HG03108 (cell line): ENCODE measurements around the gene AGBL5.

Experiments used
- ATAC-seq: cut with Tn5 transposase; IDR thresholded peaks from one replicate; pipeline ENCODE4 v1.9.1; 2021; ENCODE audit warnings: moderate library complexity; ENCODE audit not compliant: unreplicated experiment

AGBL5 gene

GRCh38 chr2:27050996-27051901 lies at the start of gene AGBL5:
AGBL5 (plus strand) TSS chr2:27051668; CDS start chr2:27052959, 1,291 bp downstream.
- ATAC-seq, result peak; percentile 69

DNA sequence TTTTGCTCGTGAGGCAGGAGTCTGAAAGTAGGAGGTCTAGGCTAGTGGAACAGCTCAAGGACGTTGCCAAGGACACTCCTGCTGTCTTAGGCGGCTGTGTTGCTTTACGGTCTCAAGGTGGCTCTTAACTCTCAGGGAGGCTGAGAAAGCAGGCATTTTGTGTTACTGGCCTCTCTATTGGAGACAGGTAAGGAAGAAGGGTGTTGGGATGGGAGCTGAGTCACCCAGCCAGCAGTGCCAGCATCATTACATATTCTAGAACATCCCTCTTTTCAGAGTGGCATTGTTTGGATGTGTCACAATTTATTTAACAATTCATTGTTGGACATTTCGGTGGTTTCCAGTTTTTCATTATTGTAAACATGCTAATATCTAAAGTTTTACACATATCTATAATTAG lies 49.5 kb upstream of the AGBL5 start:
- ATAC-seq, result no peak

DNA sequence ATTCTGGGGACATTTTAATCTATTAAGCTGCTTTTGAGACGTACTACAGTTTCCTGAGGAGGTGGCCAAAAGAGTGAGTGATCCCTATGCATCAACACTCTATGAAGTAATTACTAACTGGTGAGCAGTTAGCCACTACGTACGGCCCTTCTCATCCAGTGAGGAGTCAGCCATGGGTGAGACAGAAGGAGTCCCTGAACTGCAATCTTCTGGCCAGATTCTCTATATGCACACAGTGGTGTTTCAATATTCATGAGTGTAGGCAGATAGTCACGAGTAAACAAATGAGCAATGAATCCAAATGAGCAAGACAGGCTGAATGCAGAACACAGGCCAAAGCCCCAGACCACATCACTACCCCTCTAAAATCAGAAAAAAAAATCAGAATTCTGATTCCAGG lies 48.5 kb upstream of the AGBL5 start:
- no peak for ATAC-seq

DNA sequence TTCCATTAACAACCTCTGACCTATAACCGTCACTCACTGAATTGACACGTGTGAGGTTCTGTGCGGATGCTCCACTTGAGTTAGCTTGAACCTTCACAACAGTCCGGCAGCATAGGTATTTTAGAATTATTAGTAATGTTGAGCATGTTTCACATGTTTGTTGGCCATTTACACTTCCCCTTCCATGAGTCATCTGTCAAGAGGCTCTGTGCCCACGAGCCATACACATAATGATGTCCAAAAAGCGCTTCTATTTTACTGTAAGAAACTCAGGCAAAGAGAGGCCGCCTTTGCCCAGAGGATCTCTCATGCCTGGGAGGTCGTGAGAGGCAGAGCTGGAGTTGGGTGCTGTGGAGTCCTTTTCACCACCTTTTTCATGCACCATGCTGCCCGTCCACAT lies 47.6 kb upstream of the AGBL5 start:
- no peak for ATAC-seq

GRCh38 chr2:27006602-27007415 lies 44.7 kb upstream of the AGBL5 start:
- no peak for ATAC-seq

DNA sequence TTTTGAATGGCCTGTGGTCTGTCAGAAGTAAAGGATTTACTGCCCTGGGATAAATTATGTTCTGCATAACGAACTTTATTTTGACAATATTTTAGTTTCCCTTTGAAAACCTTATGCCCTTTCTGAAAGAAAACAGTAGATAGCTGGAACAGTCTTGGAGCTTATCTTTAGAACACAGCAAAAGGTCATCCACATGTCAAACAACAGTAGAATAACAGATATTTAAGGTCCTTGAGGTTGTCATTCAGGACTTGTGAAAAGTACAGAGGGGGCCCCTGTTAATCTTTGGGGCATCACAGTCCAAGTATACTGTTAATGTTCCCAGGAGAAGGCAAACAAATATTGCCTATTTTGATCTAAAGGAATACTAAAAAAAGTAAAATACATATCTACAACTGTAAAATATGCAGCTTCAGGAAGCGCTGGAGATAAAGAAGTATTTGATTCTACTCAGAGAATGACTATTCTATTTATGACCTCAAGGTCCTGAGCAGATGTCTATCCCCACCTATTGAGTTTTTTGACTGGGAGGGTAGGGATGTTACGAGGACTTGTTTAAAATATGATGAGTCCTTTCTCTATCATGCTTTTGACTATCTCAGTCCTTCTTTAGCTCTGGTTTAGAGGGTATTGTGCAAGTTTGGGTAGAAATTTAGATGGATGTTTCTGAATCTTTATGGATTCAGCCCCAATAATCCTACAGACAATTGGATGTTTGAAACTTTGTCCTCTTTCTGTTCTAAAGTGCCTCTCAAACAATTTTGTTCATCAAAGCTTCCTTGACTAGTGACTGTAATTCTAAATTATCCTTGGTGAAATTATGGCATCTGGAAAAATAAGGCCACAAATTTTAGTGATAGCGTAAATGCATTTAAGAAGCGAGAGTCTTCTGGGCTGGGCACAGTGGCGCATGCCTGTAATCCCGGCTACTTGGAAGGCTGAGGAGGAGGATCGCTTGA lies 43.8 kb upstream of the AGBL5 start:
- ATAC-seq, result no peak

DNA sequence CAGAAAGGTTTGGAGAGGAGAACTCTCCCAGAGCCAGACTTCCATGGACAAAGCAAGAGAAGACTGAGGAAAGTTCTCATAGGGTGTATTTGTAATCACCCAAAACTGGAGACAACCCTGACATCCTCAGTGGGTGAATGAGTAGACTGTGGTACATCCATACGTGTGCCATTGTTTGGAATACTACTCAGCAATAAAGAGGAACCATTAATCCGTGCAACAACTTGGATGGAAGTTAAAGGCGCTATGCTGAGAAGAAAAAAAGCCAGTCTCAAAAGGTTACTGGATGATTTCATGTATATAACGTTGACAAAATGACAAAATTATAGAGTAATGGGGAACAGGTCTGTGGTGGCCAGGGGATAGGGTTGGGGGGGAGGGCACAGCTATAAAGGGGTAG lies 42.8 kb upstream of the AGBL5 start:
- ATAC-seq, result no peak

DNA sequence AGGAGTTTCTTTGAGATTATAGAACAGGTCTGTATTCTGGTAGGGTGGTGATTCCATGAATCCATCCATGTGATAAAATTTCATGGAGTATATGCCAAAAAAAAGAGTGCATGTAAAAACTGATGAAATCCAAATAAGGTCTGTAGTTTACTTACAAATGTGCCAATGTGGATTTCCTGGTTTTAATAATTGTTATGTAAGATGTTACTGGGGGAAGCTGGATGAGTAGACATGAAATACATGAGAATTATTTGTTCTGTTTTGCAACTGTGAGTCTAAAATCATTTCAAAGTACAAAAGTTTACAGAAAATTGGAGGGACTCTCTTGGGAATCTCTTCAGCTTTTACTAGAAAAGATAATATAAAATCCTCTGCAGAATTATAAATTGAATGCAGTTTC lies 42.4 kb upstream of the AGBL5 start:
- ATAC-seq, result no peak

GRCh38 chr2:27009716-27010115 lies 41.8 kb upstream of the AGBL5 start:
- no peak for ATAC-seq

DNA sequence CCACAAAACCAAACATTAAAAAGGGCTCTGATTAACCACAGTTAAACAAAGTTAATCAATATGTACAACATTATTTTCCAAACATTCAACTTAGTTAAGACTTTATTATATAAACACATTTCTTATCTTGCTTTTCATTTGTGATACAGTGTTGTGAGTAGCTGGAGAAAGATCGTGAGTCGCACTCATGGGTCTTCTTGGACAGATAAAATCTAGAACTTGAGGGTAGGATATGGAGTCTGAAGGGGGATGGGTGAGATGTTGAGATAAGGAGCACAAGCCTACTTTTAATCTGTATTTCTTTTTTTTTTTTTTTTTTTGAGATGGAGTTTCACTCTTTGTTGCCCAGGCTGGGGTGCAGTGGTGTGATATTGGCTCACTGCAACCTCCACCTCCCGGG lies 41.3 kb upstream of the AGBL5 start:
- no peak for ATAC-seq

DNA sequence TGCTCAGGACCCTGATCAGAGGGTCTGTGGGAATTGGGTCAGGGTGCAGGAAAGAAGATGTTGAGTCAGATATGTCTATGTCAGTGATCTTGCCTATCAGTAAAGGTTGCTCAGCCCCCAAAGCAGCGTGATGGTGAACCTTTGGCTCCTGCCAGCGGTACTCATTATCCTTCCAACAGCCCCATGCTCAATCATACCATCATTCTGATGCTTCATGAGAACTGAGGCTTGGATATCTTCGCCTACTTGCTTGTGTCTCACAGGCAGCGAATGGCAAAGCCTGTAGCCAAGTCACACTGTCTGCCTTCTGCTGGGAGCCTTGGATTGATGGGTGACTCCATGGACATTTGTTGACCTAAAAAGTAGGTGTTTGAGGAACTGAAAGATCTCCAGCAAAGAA lies 37.7 kb upstream of the AGBL5 start:
- no peak for ATAC-seq

- no peak for ATAC-seq
These were observed 36.6 kb upstream of the AGBL5 start for GRCh38 chr2:27014771-27015433.

GRCh38 chr2:27016801-27017325 lies 34.6 kb upstream of the AGBL5 start:
- no peak for ATAC-seq

DNA sequence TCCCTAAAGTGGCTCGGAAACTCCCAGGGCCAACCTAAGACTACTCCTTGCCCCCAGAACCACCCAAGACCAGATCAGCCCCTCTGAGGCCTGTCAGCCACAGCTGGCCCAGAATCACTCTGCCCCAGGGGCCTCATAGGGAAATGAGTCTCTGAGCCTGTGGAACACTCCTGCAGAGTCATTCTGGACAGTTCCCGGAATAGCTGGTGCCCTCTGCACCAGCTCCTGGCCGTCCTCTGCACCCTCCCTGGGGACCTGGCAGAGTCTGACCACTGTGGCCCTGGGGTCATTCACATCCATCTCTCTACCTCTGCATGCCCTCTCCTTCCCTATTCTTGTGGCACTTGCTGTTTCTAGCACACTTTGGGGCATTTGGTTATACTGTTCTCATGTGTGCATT lies 33.3 kb upstream of the AGBL5 start:
- no peak for ATAC-seq

DNA sequence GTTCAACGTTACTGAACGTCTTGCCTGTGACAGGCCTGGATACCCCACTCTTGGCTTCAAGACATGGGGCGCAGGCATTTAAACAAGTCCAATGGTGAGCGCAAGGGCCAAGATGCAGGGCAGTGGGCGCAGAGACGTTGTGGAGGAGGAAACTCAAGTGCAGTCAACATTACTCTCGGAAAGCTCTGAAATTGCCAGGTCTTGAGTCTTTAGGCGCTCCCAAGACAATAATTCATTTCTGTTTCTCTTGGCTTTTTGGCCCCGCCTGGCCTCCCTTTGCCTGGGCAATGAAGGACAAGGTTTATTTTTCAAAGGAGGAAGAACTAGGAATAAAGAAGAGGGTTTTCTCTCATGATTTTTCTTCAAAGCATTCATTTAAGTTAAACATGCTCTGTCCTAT lies 32.0 kb upstream of the AGBL5 start:
- no peak for ATAC-seq

DNA sequence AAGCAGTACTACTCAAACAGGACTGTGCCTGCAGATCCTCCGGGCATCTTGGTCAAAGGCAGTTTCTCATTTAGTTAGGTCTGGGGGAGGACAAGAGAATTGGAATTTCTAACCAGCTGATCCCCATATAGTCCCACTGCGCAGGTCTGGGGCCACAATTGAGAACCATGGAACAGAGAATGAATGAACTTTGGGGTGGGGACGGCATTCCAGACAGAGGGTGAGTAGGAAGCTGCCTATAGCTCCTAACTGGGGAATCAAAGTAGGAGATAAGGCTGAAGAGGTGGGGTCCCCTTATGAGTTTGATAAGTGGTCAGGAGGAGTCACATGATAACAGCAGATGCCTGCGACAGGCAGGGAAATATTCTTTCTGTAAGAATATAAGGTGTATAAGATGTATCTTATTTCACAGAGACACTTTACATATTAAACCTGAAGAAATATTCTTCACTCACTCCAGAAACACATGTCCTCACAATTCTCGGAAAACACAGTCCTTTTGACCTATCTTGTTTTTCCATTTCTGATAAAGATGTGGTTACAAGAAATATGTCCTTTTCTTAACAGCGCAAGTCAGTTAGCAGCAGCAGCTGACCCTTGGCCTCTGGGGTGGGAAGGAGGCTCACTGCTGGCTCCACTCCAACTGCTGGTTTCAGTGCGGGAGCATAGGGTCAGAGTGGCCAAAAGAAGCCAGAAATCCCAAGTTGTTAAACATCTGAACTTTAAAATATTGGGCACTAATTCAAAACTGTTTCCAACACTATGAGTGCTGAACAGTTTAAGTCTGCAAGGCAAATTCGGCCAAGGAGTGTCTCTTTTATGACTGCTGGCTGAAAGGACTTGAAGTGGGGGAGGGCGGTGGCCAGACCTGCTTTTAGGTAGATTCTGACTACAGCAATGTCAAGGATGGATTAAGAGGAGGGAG lies 31.3 kb upstream of the AGBL5 start:
- no peak for ATAC-seq

DNA sequence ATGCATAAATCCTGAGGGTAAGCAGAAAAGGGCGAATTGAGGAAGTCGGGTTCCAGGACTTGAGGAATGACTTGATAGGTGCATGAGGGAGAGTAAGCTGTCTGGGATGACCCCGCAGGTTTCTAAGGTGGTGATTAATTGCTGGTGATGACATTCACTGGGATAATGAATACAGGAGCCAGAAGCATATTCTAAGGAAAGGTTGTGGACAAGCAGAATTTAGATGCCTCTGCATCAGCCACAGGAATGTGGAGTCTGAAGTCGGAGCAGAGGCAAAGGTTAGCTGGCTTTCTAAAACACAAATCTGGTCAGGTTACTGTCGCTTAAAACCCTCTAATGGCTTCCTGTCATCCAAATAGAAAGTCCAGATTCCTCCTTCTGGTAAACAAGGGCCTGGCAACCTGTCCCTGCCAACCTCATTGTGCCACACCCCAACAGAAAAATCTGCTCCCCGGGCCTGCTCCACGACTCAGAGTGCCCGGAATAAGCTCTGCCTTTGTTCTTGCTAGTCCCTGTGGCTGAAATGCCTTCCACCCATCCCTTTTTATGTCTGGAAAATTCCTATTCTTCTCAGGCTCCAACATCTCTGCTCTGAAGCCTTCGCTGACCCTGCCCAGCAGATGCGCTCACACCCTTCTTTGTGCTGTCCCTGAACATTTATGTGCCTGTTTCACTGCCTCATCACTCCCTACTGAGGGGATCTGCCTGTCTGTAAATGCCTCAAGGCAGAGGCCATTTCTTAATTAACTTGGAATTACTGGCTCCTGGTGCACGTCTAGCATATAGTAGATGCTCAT lies 30.0 kb upstream of the AGBL5 start:
- ATAC-seq, result no peak

DNA sequence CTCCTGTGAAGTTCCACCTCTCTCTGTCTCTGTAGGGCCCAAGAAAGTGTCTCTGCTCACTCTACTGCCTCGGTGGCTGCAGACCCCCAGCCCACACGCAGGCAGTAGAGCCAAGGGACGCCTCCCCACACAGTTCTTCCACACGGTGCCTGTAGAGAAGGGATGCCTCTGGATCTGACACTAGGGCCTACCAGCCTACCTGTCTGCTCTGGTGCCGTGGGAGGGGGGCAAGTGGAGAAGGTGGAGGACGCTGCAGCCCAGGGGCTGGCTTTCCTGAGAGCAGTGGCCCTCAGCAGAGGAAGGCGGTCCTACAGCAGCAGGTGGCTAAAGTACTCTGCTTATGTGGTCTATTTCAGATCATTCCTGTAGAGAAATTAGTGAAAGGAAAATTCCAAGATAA lies 27.7 kb upstream of the AGBL5 start:
- ATAC-seq, result no peak
